ENCODE data around the gene NXPH1.

DNA sequence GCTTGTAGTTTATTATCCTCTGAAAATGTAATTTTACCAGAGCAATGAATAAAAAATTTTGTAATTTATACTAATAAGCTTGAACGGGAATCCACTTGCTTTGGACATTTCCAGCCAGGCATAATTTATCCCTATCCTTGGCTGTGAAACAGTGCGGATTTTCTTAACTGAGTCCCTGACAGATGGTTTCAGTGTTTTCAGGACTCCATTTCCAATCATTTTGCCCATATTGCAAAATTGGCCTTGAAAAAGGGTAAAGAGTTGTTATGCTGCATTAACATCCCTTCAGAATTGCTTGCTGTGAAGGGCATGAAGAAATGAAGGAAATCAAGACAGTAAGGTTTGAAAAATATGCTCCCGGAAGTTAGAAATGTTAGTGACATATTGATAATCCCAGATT, 57.7 kb downstream of the NXPH1 start:
- TF ChIP-seq CTCF (IDR thresholded peaks at IDR 0.05) (no peak), POLR2A (IDR thresholded peaks at IDR 0.05) (no peak), POLR2AphosphoS5 (IDR thresholded peaks at IDR 0.05) (no peak)
